ENCODE results near the gene CTNND1.
"Not testable (repeated sequence)": the region's sequence is repeated elsewhere in the genome, so short reads cannot be mapped to it uniquely, and the experiment has no call there.

The CTNND1 gene

GRCh38 chr11:57793351-57794115 is 31.9 kb downstream of the CTNND1 start:
- no peak for DNase-seq (ENCODE audit: low spot score)

- DNase-seq (ENCODE audit: low spot score), result peak; percentile 72
Measured at GRCh38 chr11:57798905-57799559, 37.4 kb downstream of the CTNND1 start.

- DNase-seq (ENCODE audit: low spot score), result peak; percentile 76
Measured at GRCh38 chr11:57800444-57801182, 39.0 kb downstream of the CTNND1 start.

GRCh38 chr11:57801183-57801485 is 39.5 kb downstream of the CTNND1 start:
- DNase-seq (ENCODE audit: low spot score), result no peak

DNA sequence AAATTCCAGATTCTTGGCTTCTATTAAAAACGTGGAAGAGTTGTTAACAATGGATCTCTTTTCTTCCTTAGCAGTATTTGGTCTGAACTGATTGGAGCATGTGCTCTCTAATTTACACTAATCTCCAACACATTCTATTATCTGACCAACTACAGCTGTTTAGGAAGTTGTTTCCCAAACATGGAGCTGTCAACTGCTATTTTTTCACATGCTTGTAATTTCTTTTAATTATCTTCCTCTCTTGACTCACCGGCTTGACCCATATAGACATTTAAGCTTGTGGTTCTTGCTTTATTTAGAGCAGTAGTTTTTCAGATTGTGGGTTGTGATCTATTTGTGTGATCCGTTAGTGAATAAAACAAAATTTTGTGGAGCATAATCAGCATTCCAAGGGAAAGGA is 40.8 kb downstream of the CTNND1 start:
- no peak for DNase-seq (ENCODE audit: low spot score)

DNA sequence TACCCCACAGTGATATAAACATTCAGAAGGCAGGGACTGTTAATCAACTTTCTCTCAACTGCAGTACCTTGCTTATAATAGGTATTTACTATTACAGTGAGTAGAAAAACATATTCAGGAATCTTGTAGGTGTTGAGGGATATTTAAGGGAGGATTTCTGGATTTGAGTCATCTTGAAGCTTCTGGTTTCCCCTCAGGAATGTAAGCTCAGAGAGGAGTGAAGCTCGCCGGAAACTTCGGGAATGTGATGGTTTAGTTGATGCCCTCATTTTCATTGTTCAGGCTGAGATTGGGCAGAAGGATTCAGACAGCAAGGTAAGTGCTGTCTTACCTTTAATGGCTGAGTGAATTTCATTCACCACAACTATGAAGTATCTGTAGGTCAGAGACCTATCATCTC is 42.9 kb downstream of the CTNND1 start:
- DNase-seq (ENCODE audit: low spot score), result no peak

- DNase-seq (ENCODE audit: low spot score), result no peak
Measured at GRCh38 chr11:57805780-57806179, 44.2 kb downstream of the CTNND1 start.

DNA sequence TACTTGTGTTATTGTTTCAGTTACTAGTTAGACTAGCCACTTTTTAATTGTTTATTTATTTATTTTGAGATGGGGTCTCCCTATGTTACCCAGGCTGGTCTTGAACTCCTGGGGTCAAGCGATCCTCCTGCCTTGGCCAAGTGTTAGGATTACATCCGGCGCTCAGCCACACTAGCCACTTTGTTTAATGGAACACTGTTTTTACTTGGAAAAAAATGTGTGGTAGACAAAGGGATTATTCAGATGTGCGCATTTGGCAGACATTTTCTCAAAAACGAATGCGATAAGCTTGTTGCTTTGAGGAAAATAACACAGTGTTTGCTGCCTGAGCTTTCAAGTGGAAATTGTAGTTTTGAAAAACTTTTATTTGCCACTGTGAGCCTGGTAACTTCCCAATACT is 51.0 kb downstream of the CTNND1 start:
- no peak for DNase-seq (ENCODE audit: low spot score)

- no peak for DNase-seq (ENCODE audit: low spot score)
Measured at GRCh38 chr11:57815476-57815875, 53.9 kb downstream of the CTNND1 start.

DNA sequence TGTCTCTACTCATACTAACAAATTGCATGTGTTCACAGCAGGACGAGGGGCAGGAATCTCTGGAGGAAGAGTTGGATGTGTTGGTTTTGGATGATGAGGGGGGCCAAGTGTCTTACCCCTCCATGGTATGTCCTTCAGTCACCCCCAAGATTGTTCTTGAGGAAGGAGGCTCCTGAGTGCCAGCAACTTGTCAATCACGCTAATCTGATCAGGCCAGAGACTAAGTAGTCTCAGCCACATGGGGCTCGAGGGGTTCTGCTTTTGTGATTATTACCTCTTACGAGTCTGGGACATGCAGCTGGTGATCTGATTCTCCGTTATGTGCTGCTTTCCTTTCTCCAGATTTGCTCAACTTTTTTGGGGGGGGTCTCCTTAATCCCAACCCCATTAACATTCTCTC is 54.3 kb downstream of the CTNND1 start:
- no peak for DNase-seq (ENCODE audit: low spot score)

- no peak for DNase-seq (ENCODE audit: low spot score)
Measured at GRCh38 chr11:57818812-57819211, 57.2 kb downstream of the CTNND1 start.

DNA sequence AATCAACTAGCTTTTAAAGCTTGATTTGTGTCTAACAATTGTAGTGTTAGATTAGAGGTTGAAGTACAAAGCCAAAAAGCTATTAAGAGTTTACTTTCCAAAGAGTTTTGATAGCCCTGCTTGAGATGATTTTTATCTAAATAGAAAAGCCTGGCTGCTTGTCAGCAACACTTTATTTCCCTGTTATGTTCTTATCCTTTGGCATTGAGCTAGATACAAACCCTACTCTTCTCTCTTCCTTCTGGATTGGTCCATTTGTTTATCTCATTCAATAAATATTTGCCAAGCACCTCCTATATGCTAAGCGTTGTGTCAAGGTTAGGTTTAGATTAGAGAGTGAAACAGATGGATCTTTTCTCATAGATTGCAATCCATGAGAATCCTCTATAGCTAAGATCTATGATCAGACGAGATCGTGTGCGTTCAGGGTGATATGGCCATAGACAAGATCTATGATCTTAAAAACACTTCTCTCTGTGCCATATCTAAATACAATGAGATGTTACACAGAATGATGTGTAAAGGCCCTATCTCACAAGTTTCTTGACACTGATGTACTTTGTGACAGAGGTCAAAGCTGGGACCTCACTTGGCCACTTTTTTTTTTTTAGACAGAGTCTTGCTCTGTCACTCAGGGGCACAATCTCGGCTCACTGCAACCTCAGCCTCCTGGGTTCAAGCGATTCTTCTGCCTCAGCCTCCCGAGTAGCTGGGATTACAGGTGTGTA is 57.8 kb downstream of the CTNND1 start:
- no peak for DNase-seq (ENCODE audit: low spot score)

- no peak for DNase-seq (ENCODE audit: low spot score)
Measured at GRCh38 chr11:57823859-57824258, 62.3 kb downstream of the CTNND1 start.

DNA sequence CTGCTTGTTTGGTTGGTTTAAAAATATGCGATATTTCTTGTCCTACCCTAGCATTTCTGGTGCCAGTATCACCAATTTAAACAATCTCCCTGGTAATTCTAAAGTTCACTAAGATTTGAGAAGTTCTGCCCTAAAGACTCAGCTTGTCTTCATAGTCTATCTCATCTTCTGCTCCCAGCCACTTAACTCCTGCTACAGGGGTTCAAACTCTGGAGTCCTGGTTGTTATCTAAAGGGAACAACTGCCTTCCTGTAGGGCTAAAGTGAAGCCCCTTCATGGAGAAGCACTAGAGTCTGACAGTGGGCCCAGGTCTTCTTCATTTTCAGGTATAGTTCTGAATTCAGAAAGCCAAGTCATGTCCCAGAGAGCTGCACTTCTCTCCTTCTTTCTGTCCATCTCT is 73.2 kb downstream of the CTNND1 start:
- DNase-seq (ENCODE audit: low spot score), result no peak

DNA sequence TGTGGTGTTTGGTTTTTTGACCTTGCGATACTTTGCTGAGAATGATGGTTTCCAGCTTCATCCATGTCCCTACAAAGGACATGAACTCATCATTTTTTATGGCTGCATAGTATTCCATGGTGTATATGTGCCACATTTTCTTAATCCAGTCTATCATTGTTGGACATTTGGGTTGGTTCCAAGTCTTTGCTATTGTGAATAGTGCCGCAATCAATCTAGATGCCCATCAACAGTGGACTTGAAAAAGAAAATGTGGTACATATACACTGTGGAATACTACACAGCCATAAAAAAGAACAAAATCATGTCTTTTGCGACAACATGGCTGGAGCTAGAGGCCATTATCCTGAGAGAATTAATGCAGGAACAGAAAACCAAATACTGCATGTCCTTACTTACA is 77.0 kb downstream of the CTNND1 start:
- DNase-seq (ENCODE audit: low spot score), result not testable (repeated sequence)

- no peak for DNase-seq (ENCODE audit: low spot score)
Measured at GRCh38 chr11:57842873-57843272, 81.3 kb downstream of the CTNND1 start.

GRCh38 chr11:57867966-57868365 is 106.4 kb downstream of the CTNND1 start:
- DNase-seq (ENCODE audit: low spot score), result no peak

GRCh38 chr11:57868491-57868890 is 106.9 kb downstream of the CTNND1 start:
- no peak for DNase-seq (ENCODE audit: low spot score)

Measured in AG20443 (cell line).